ENCODE data around the gene ZNF783.
"Not testable (repeated sequence)": the region's sequence is repeated elsewhere in the genome, so short reads cannot be mapped to it uniquely, and the experiment has no call there.

ZNF783 gene

DNA sequence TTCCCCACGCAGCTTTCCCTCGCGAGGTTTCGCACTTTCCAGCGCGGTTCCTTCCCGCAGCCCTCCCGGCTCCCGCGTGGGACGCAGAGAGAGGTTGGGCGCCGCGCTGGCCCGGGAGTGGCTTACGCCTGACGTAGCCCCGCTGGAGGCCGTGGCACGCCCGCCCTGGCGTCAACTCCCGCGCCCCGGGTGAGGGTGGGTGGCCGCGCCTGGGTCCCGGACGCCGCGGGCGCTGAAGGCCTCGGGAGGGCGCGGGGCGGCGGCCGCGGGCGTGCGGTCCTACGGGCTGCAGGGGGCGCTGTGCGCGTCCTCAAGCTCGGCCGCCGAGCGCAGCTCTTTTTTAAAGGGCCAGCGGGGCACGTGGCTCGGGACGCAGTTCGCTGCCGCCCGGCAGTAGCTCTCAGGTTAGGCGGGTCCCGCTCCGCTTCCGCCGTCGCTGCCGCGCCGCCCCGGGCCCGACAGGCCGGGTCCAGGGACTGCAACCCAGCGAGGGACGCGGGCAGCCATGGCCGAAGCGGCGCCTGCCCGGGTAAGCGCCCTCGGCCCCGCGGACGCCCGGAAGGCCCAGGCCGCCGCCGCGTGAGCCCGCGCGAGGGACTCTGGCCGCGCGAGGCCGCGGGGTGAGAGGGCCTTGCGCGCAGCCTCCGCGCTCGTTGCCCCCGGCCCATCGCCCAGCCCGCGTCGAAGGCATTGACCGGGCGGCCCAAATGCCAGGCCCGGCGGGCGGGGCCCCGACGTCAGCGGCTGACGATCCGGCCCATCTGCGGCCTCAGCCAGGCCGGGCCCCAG is at the start of gene ZNF783:
Gene ZNF783 (plus strand): TSS at position 368 of the 789 bp plus-strand sequence. CDS start 138 bp downstream, at position 506.
- peak; percentile 92 for DNase-seq

DNA sequence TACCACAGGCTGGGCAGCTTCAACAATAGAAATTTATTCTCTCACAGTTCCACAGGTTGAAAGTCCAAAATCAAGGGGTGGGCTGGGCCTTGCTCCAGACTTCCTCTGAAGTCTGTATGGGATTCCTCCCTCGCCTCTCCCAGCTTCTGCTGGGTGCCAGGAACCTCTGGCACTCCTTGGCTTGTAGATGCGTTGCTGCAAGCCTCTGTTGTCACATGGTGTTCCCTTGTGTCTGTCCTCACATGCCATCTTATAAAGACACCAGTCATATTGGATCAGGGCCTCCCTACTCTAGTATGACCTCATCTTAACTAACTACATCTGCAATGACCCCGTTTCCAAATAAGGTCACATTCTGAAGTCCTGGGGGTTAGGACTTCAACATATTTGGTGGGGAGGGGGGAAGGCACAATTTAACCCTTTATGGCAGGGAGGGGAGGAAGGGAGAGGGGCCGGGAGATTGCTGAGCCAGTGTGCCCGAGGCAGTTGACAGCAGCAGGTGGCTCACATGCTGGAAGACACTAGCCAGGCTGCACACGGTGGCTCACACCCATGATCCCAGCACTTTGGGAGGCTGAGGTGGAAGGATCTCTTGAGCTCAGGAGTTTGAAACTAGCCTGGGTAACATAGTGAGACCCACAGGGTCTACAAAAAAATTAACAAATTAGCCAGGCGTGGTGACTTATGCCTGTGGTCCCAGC is 47.8 kb upstream of the ZNF783 start:
- DNase-seq = no peak

DNA sequence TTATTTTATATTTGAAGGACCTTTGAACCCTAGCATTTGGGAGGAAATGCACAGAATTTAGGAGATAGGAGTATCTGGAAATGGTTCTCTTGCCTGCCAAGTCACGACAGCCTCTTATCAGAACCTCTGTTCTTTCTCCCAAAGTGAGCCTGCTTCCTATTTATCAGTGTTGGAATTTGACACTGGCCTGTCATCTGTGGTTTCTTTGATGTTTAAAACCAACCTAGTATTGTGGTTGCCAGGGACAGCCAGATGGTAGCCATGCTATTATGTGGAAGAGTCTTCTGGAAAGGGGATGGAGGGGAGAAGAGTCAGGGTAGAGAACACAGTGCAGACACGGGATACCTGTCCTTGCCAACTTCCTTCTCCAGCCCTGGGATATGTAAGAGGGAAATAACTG is 45.6 kb upstream of the ZNF783 start:
- no peak for DNase-seq

DNA sequence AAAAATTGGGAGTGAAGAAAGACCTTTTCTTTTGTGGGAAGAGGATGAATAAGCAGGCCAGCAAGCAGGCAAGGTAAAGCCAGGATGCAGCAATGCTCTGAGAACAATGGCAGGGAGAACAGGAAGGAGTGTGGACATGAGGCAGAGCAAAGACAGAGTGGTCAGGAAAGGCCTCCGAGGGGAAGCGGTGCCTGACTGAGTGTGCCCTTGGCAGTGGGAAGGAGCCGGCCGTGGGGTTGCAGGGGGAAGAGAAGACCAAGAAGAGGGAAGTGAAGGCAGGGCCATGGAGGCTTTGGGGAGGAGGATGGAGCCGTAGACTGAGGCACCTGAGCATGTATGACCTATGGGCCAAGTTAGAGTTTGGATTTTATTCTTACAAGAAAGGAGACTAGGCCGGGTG is 44.4 kb upstream of the ZNF783 start:
- DNase-seq = no peak

DNA sequence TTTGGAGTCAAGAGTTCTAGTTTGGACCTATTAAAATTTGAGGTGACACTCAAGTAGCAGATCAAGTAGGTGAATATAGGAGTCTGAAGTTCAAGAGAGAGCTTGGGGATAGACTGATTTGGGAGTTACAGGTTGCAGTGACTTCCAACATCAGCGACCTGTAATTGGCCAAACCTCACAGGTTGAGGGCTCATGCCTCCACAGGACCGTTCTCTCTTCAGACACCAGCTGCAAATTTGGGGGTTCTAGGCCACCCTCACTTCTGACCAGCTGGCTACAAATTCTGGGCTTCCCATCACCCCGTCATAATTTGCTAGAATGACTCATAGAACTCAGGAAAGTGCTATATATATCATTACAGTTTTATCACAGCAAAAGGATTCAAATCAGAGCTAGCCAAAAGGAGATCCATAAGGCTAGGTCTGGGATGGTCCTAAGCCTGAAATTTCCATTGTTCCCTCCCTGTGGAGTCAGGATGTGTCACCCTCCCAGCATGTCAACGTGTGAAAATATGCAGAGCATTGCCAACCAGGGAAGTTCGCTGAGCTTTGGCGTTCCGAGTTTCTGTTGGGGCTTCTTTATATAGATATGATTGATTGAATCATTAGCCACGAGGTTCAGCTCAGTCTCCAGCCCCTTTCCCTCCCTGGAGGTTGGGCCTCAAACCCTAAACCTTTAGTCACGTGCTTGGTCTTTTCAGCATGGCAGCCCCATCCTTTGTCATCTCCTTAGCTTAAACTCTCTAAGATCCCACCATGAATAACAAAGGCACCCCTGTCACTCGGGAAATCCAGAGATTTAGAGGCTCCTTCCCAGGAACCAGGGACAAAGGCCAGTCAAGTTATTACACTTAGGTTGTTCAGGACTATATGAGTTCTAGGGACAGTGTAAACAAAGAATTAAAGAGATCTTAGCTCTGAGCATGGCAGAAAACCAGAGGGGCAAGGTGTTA is 43.3 kb upstream of the ZNF783 start:
- no peak for DNase-seq

DNA sequence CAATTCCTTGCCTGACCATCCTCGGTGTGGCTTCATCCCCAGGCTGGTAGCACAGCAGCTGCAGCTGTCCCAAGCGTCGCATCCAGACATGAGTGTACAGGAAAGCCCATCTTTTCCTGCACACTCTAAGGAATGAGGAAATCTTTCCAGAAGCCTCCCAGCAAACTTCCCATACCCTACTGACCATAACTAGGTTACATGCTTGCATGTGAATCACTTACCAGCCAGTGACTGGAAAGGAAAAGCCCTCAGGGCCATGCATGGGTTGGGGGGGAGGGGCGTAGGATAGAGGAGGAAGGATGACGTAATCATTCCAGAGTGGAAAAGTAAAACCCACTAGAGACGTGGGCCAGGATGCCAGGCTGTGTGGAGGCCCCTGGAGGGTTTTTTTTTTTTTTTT is 41.5 kb upstream of the ZNF783 start:
- DNase-seq = no peak

DNA sequence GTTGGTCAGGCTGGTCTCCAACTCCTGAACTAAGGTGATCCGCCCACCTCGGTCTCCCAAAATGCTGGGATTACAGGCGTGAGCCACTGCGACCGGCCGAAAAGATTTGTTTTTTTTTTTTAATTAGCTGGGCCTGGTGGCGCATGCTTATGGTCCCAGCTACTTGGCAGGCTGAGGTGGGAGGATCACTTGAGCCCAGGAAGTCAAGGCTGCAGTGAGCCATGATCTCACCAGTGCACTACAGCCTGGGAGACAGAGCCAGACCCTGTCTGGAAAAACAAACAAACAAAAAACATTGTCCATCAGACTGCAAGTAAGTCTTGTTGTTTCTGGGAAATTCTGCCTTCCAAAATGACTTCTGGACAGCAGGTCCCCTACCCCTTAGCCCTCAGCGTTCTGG is 38.8 kb upstream of the ZNF783 start:
- DNase-seq = no peak

DNA sequence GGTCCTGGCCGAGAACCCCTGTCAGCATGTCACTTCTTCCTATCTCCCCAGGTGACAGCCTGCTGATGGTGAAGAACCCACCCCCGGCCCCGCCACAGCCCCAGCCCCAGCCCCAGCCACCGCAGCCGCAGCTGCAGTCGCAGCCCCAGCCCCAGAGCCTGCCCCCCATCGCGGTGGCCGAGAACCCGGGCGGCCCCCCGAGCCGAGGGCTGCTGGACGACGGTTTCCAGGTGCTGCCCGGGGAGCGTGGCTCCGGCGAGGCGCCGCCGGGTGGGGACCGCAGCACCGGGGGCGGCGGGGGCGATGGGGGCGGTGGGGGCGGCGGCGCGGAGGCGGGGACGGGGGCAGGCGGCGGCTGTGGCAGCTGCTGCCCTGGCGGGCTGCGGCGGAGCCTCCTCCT is 38.2 kb upstream of the ZNF783 start:
- DNase-seq = no peak

DNA sequence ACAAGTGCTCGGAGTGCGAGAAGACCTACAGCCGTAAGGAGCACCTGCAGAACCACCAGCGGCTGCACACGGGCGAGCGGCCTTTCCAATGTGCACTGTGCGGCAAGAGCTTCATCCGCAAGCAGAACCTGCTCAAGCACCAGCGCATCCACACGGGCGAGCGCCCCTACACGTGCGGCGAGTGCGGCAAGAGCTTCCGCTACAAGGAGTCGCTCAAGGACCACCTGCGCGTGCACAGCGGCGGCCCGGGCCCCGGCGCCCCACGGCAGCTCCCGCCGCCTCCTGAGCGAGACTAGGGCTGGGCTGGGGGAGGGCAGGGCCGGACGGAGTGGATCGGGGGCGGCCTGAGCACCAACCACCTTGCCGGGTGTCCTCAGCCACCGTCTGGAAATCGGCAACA is 37.6 kb upstream of the ZNF783 start:
- no peak for DNase-seq

DNA sequence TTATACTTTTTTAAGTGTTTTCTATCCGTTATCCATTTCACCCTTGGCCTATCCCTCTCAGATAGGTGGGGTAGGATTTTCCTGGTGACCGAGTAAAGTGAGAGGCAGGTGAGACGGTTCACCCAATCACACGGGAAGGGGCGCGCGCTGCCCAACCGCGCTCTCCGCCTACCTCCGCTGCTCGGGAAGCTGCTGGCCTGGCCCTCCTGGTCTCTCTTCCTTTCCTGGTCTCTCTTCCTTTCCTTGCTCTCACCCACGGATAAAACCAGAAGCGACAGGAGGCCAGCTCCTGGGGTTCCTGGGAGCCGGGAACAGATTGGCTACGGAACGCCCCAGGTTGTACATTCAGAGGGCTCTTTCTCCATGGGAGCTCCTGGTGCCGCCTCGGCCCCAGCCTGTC is 36.9 kb upstream of the ZNF783 start:
- no peak for DNase-seq

DNA sequence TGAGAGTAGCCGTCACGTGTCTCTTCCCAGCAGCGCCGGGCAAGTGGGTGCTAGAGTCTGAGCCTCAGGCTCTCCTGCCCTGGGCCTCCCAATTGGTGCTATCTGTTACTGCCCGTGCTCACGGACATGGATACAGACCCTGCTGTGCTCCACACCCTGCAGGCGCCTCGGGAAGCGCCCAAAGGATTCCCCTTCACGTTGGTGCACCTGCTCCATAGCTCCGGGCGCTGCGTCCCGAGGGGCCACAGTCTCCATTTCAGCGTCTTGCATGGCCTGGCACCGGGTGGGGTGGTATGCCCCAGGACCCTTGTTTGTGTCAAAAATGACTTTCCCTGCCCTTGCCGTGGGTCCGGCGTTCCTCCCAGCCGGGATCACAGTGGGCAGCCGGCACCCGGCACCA is 36.3 kb upstream of the ZNF783 start:
- no peak for DNase-seq

DNA sequence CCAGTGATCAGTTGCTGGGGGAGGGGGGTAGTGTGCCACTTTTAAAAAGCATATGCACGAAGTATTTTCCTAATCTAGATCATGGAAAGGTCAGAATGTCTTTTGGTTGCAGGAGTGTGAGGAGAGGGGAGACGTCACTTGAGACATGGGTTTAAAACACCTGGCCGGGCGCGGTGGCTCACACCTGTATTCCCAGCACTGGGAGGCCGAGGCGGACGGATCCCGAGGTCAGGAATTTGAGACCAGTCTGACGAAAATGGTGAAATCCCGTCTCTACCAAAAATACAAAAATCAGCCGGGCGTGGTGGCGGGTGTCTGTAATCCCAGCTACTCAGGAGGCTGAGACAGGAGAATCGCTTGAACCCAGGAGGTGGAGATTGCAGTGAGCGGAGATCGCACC is 35.6 kb upstream of the ZNF783 start:
- not testable (repeated sequence) for DNase-seq

DNA sequence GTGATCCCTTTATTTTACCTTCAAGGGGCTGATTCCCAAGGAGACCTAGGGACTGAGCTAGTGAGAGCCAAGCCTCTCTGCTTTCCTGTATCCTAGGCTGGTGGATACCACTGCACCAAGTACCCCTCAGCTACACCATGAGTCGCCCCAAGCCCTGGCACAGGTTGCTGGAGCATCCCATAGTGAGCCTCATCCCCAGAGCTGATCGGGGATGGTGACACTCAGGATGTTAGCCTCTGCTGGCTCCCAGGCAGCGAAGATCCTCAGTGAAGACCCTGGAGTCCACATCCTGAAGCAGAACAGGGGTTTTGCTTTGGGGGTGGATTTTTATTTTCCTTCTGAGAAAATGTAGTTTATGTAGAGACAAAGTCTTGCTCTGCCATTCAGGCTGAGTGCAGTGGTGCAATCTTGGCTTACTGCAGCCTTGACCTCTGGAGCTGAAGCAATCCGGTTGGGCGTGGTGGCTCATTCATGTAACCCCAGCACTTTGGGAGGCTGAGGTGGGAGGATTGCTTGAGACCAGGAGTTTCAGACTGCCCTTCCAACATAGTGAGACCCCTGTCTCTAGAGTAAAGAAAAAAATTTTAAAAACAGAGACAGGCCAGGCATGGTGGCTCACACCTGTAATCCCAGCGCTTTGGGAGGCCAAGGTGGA is 35.0 kb upstream of the ZNF783 start:
- DNase-seq = no peak

DNA sequence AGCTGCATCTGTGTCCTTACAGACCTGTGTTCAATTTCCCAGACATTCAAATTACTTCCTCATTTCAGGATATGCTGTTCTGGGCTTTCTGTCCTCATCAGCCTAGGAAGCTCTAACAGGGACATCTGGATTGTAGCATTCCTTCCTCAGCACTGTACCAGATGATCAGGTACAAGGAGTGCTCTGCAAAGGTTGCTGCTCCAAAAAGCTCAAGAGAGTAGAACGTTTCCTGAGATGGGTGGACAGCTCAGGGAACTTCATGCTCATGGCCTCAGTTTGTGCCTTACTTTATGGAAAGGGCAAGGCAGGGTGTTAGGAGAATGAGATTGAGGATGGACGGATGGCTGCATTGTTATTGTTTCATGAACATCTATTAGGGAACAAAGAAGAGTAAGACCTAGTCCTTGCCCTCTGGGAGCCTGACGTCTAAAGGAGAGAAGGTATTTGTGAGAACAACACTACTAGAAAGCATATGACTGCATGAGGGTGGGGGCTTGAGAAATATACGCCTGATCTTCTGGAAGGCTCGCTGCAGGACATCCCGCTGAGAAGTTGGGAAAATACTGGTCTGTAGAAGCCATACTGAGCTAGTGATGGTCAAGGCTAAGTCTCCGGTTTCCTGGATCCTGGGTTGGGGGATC is 33.0 kb upstream of the ZNF783 start:
- DNase-seq = no peak

DNA sequence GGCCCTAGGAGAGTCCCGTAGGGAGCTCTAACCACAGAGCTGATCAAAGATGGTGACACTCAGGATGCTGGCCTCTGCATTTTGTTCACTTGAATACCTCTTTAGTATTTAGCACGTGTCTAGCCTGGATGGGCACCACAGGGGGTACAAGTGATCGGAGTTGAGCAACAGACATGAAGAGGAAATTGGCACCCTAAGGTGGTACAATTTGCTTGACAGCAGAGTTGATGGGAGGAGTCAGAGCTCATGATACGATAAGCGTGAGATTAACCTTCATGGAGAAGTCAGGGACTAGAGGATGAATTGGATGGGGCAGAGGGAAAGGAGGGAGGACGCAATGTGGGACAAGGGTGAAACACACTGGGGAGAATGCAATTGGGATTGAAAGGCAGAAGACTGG is 32.5 kb upstream of the ZNF783 start:
- DNase-seq = no peak

DNA sequence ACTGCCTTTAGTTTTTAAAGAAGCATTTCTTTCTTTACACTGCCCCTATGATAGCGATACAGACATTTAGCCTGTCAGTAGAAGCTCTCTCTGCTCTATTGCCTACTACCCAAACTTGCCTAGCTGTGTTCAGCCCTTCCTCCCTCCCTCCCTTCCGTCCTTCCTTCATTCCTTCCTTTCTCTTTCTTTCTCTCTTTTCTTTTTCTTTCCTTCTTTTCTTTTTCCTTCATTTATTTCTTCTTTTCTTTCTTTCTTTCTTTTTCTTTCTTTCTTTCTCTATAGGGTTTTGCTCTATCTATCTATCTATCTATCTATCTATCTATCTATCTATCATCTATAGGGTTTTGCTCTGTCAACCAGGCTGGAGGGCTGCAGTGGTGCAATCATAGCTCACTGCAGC is 29.6 kb upstream of the ZNF783 start:
- no peak for DNase-seq

DNA sequence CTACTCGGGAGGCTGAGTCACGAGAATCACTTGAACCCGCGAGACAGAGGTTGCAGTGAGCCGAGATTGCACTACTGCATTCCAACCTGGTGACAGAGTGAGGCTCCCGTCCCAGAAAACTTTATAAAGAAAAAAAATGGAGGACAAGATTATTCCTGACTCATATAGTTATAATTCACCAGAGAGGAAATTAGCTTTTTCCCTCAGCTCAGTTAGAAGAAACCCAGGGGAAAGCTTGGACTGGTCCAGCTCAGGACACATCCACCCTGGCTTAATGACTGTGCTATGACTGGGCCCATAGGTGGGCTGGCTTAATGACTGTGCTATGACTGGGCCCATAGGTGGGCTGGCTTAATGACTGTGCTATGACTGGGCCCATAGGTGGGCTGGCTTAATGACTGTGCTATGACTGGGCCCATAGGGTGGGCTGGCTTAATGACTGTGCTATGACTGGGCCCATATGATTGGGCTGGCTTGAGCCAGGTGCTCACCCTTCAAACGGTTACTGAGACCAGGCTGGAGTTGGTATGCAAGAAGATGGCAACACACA is 28.3 kb upstream of the ZNF783 start:
- DNase-seq = not testable (repeated sequence)

DNA sequence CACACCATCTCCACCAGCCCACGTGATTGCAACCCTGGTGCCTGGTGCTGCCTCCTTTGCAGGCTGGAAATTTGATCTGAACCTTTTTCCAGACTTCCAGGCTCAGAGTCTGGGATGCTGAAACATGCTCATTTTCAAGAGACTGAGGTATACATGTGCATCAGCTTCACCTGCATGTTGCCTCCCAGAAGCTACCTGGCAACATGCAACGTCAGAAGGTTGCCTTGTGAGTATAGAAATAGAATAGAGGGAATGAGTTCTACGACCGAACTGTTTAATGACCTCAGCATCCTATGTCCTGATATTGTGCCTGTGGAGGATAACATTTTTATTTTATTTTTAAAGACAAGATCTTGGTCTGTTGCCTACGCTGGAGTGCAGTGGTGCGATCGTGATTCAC is 24.5 kb upstream of the ZNF783 start:
- DNase-seq = no peak

DNA sequence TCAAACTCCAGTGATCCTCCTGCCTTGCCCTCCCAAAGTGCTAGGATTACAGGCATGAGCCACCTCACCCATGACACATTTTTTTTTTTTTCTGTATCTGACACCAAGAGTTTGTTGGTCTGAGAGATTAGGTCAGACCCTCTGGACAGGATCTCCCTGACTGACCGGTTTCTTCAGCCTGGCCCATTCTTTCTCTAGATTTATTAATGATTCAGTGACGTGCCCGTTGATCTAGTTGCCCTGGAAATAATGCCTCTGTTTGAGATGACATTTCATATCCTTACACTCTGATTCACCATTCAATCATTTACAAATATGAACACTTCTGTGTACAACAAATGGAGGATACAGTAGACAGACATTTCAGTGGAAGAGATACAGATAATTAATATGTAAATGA is 23.9 kb upstream of the ZNF783 start:
- DNase-seq = no peak

DNA sequence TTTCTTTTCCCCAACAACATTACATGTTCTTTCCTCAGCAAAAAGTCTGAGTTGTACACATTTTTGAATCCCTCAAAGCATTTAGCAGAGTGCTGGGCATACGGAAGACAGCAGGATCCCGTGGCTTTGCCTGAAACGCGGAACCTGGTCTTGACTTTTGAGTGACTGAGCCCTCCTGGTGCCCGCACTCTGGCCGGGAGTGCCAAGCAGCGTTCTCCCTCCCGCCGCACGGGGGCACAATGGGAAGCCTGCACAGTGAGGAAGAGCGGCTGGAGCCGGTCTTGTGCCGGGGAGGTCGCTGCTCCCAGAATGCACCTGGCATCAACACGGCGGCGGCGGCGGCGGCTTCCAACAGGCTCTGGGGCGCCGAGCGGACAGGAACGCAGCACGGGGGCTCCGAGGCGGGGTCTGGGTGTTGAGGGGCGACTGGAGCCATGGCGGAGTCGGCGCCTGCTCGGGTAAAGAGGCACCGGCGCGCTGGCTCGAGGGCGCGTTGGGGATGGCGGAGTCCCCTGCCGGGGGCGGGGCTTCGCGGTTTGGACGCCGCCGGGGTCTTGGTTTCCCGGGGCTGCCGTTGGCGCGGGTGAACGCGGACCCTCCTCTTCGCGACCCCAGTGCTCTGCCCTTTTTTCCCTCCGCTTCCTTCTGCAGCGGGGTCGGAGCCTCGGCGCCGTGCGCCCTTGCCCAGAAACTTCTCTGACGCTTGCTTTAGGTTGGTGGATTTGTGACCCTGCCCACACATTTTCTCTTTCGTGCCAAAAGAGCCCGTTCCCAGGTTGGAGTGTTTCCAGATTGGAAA is 22.5 kb upstream of the ZNF783 start, which contains the start of gene ZNF212:
Gene ZNF212 (plus strand): TSS at position 307 of the 799 bp plus-strand sequence. CDS start 128 bp downstream, at position 435.
- DNase-seq = peak; percentile 93

DNA sequence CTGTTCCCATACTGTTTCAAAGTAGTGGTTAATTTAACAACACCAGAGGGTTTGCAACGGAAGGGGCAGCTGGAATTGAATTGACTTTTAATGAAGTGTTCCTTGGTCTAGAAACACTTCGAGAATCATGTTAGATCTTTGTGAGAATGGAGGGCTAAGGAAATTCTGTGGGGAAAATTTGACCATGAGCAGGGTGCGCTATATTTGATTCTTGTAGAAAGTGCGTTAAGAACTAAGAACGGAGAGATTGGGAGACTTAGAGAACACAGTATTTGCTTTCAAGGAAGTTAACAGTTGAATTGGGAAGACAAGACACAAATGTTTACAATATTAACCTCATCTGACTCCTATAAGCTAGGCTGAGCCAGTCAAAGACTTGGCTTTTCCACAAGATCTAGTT is 21.4 kb upstream of the ZNF783 start:
- DNase-seq = no peak
